NCI-H1092 (cell line): ENCODE results near the gene NRXN3.
A peak's percentile ranks its signal among the peaks of the same experiment; 100 is the strongest.

ENCODE experiments used
- DNase-seq: peaks from one replicate; lab custom pipeline; 2025; lab: John Stamatoyannopoulos, UW

Gene NRXN3

GRCh38 chr14:78170203-78170602, at the start of gene NRXN3:
NRXN3 (plus strand) TSS chr14:78170373; CDS start chr14:78243094, 72,721 bp downstream.
- DNase-seq: no peak

GRCh38 chr14:78122436-78122835, 47.7 kb upstream of the NRXN3 start:
- DNase-seq: no peak

- DNase-seq: no peak
These were observed 46.4 kb upstream of the NRXN3 start for GRCh38 chr14:78123650-78124253.

GRCh38 chr14:78127961-78128360, 42.2 kb upstream of the NRXN3 start:
- no peak for DNase-seq

GRCh38 chr14:78129375-78129774, 40.8 kb upstream of the NRXN3 start:
- no peak for DNase-seq

- no peak for DNase-seq
These were observed 39.8 kb upstream of the NRXN3 start for GRCh38 chr14:78130356-78130755.

GRCh38 chr14:78131201-78131600, 39.0 kb upstream of the NRXN3 start:
- DNase-seq: no peak

- DNase-seq: no peak
These were observed 38.6 kb upstream of the NRXN3 start for GRCh38 chr14:78131616-78132015.

- DNase-seq: no peak
These were observed 34.7 kb upstream of the NRXN3 start for GRCh38 chr14:78135450-78135891.

GRCh38 chr14:78136695-78137094, 33.5 kb upstream of the NRXN3 start:
- DNase-seq: no peak

GRCh38 chr14:78141590-78141989, 28.6 kb upstream of the NRXN3 start:
- no peak for DNase-seq

GRCh38 chr14:78142998-78143397, 27.2 kb upstream of the NRXN3 start:
- DNase-seq: no peak

- no peak for DNase-seq
These were observed 26.6 kb upstream of the NRXN3 start for GRCh38 chr14:78143489-78144145.

- DNase-seq: peak; percentile 62
These were observed 17.7 kb upstream of the NRXN3 start for GRCh38 chr14:78152201-78153063.

GRCh38 chr14:78153064-78153341, 17.2 kb upstream of the NRXN3 start:
- peak; percentile 25 for DNase-seq

- no peak for DNase-seq
These were observed 15.3 kb upstream of the NRXN3 start for GRCh38 chr14:78154827-78155226.

GRCh38 chr14:78156196-78156595, 14.0 kb upstream of the NRXN3 start:
- DNase-seq: no peak

GRCh38 chr14:78157494-78158437, 12.4 kb upstream of the NRXN3 start:
- DNase-seq: no peak

- DNase-seq: no peak
These were observed 8.0 kb upstream of the NRXN3 start for GRCh38 chr14:78162202-78162601.

GRCh38 chr14:78164226-78164853, 5.8 kb upstream of the NRXN3 start:
- DNase-seq: peak; percentile 49

- DNase-seq: no peak
These were observed 2.3 kb downstream of the NRXN3 start for GRCh38 chr14:78172428-78172827.
